Upper lobe of right lung (tissue), 1 donor: Measurements from ENCODE around the gene EFHC1. TPM values are rescaled to one million over a fixed set of nuclear protein-coding genes. Genes with fewer than 3 reads are reported as not detected.
A peak's percentile ranks its signal among the peaks of the same experiment; 100 is the strongest.

Experiments used
- ATAC-seq: fragments of 200-7000 bp; cut with Tn5 transposase; one replicate; pipeline ENCODE4 v1.9.1; 2020; ENCODE audit warnings: mild to moderate bottlenecking, moderate library complexity
- DNase-seq: peaks from one replicate; pipeline ENCODE4 v3.0.0-alpha.2; 2020
- H3K27ac ChIP-seq: fragments of 200-600 bp; one replicate; pipeline ENCODE4 v1.8.0; 2022
- H3K27me3 ChIP-seq: fragments of 200-600 bp; one replicate; pipeline ENCODE4 v1.8.0; 2022; ENCODE audit warnings: mild to moderate bottlenecking
- H3K36me3 ChIP-seq: fragments of 200-600 bp; one replicate; pipeline ENCODE4 v1.8.0; 2022
- H3K4me1 ChIP-seq: fragments of 200-600 bp; one replicate; pipeline ENCODE4 v1.8.0; 2022
- H3K4me3 ChIP-seq: fragments of 200-600 bp; one replicate; pipeline ENCODE4 v1.8.0; 2022; ENCODE audit warnings: mild to moderate bottlenecking
- H3K9me3 ChIP-seq: fragments of 200-600 bp; one replicate; pipeline ENCODE4 v1.8.0; 2022
- intact Hi-C: fragments of 100-400 bp; cut with DNase I; formaldehyde crosslinking; loops from one replicate; pipeline ENCODE4 v1.11.0; 2022
- total RNA-seq: library from RNA; stranded (reverse); fragmentation: NEBNext Ultra II Directional; extraction: Animal tissue kit (Norgen Biotek cat#: 25700); gene quantifications from one replicate; pipeline ENCODE4 v1.2.1, GENCODE V29; 2021
- TF ChIP-seq, protein P1 (sequence below): fragments of 200-600 bp; IDR thresholded peaks from one replicate; pipeline ENCODE4 v1.8.0; 2022; ENCODE audit warnings: antibody characterized with exemption
- donor health status: DM: no; HTN: yes; CAD: no; lungs with severe emphysema.

Gene EFHC1
- total RNA-seq, 1 donor from 2014 or later: 16.8 TPM

DNA sequence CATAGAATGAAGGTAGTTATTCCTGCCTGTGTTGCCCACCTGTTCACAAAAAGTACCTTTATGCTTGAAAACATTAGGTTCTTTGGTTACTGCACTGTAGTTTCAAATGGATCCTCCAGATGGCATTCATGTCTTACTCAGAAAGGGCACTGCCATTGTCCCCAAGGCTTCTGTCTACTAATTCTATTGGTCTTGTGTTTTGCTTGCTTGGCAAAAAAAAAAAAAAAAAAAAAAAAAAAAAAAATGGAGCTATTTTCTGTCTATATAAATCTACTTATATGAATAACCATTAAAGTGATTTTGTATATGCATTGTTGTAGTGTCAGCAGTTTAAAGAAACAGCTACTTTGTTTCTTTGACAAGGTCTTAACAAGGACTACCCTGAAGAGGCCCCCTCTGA is 12.7 kb upstream of the EFHC1 start:
- H3K9me3 ChIP-seq: no peaks in the 10 kb centered on the region
- H3K27me3 ChIP-seq: no peaks in the 10 kb centered on the region
- H3K27ac ChIP-seq: no peak overlapping the region
- DNase-seq: no peak
- peaks cover 5% of the 10 kb centered on the region for H3K36me3 ChIP-seq
- no peaks in the 10 kb centered on the region for H3K4me1 ChIP-seq
- intact Hi-C loops: no loop called here
- H3K4me3 ChIP-seq: no peak overlapping the region
- TF ChIP-seq, protein P1, sequence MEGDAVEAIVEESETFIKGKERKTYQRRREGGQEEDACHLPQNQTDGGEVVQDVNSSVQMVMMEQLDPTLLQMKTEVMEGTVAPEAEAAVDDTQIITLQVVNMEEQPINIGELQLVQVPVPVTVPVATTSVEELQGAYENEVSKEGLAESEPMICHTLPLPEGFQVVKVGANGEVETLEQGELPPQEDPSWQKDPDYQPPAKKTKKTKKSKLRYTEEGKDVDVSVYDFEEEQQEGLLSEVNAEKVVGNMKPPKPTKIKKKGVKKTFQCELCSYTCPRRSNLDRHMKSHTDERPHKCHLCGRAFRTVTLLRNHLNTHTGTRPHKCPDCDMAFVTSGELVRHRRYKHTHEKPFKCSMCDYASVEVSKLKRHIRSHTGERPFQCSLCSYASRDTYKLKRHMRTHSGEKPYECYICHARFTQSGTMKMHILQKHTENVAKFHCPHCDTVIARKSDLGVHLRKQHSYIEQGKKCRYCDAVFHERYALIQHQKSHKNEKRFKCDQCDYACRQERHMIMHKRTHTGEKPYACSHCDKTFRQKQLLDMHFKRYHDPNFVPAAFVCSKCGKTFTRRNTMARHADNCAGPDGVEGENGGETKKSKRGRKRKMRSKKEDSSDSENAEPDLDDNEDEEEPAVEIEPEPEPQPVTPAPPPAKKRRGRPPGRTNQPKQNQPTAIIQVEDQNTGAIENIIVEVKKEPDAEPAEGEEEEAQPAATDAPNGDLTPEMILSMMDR: peak; percentile 46
- ATAC-seq: peak; percentile 69

DNA sequence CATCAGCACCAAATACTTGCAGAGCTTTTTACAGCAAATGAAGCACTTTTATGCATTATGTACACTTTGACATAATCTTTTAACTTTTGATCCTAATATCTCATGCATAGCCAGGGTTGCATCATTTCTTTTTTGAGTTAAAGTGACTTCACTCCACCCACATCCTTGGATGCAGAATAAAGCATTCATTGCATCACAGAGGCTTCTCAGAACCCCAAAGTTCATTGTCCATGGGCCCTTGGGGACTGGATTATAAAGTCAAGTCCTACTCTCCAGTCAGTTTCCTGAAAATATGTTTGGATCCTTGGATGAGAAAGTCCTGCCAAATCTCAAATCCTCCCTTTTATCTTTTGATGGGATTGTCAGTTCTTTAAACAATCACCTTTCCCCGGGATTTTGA is 10.6 kb upstream of the EFHC1 start:
- Histone ChIP-seq H3K4me3 (no peak overlapping the region), H3K4me1 (no peaks in the 10 kb centered on the region), H3K27ac (no peak overlapping the region), H3K9me3 (no peaks in the 10 kb centered on the region), H3K27me3 (peaks cover 3% of the 10 kb centered on the region), H3K36me3 (no peaks in the 10 kb centered on the region)
- intact Hi-C loops: no loop called here
- ATAC-seq (no peak), DNase-seq (no peak)
- TF ChIP-seq, protein P1: no peak

DNA sequence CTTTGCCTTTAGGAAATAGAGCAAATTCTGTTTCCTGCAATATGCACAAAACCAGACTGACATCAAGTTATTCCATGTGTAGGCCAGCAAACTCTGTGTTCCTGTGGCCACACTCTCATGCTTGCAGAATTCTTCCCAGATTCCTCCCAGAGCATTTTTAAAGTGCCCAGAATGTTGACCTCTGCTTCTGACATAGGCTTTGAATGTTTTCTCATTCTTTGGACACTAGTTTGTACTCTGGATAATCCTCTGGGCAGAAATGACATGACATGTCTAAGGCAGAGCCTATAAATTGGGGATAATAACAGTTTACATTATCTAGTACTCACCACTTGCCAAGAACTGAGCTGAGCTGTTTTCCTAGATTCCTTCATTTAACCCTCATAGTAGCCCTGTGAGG is 9.2 kb upstream of the EFHC1 start:
- no peak for ATAC-seq
- Histone ChIP-seq H3K9me3 (no peaks in the 10 kb centered on the region), H3K27me3 (peaks cover 3% of the 10 kb centered on the region), H3K4me3 (no peak overlapping the region), H3K36me3 (no peaks in the 10 kb centered on the region), H3K4me1 (no peaks in the 10 kb centered on the region), H3K27ac (no peak overlapping the region)
- DNase-seq: no peak
- TF ChIP-seq, protein P1: no peak
- intact Hi-C loops: loop anchor here (10.0 kb wide), 1 partner anchor 184 kb away; no protein-coding TSS in a partner anchor

DNA sequence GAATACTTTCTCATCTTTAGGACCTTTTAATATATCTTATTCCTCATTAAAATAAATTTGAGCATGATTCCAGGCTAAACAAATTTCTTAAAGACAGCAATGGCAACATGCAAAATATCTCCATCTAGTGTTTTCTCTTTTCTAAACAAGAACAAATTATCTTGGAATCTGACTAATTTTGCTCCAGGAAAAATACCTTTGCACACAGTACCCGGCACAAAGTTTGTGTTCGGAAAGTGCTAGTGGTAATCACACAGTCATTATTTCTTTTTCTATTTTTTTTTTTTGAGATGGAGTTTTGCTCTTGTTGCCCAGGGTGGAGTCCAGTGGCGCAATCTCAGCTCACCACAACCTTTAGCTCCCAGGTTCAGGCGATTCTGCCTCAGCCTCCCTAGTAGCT is 8.2 kb upstream of the EFHC1 start:
- H3K4me3 ChIP-seq: no peak overlapping the region
- H3K27ac ChIP-seq: no peak overlapping the region
- TF ChIP-seq, protein P1: no peak
- intact Hi-C loops: loop anchor here (10.0 kb wide), 1 partner anchor 183 kb away; no protein-coding TSS in a partner anchor
- H3K9me3 ChIP-seq: no peaks in the 10 kb centered on the region
- no peak for ATAC-seq
- DNase-seq: no peak
- H3K27me3 ChIP-seq: peaks cover 3% of the 10 kb centered on the region
- peaks cover 5% of the 10 kb centered on the region for H3K4me1 ChIP-seq
- H3K36me3 ChIP-seq: no peaks in the 10 kb centered on the region

DNA sequence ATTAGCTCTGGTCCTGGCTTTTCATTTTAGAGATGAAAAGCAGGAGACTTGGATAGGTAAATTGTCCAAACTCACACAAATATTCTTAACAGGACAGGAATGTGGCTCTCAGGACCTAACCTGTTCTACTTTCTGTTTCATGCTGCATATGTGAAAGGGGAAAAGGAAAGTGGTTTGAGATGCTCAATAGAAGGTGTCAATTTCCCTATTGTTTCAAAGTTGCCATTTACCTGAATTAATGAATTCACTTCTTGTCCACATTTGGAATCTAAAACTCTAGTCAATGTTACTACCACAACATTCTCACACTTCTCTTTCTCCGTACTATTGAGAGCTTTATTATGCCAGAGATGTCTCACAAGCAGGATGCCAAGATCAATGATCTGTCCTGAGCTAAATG is 4.8 kb upstream of the EFHC1 start:
- no peaks in the 10 kb centered on the region for H3K9me3 ChIP-seq
- ATAC-seq (no peak), DNase-seq (no peak)
- H3K4me1 ChIP-seq: peaks cover 10% of the 10 kb centered on the region
- peaks cover 3% of the 10 kb centered on the region for H3K27me3 ChIP-seq
- TF ChIP-seq, protein P1: no peak
- no peaks in the 10 kb centered on the region for H3K36me3 ChIP-seq
- intact Hi-C loops: loop anchor here (10.0 kb wide), 1 partner anchor 179 kb away; no protein-coding TSS in a partner anchor
- H3K4me3 ChIP-seq: no peak overlapping the region
- no peak overlapping the region for H3K27ac ChIP-seq
